Left lung (tissue), 10 donors: Measurements from ENCODE around the gene PKD1. TPM values are rescaled to one million over a fixed set of nuclear protein-coding genes. Genes with fewer than 3 reads are reported as not detected.

ENCODE experiments used
- ATAC-seq: fragments of 200-7000 bp; cut with Tn5 transposase; one replicate; pipeline ENCODE4 v1.9.1; 2020; ENCODE audit warnings: moderate library complexity
- DNase-seq, 4 donors: peaks; one replicate each; pipeline ENCODE4 v3.0.0-alpha.2; 2013 to 2020
- H3K27ac ChIP-seq, 2 donors: fragments of 200-600 bp; sonication (generic) in 1 of 2; one replicate each; pipeline versions ENCODE4 v1.5.0 to v1.8.0; 2020 to 2021
- H3K27me3 ChIP-seq, 2 donors: fragments of 200-600 bp; sonication (generic) in 1 of 2; one replicate each; pipeline versions ENCODE4 v1.5.0 to v1.8.0; 2020 to 2021
- H3K36me3 ChIP-seq, 2 donors: fragments of 200-600 bp; sonication (generic) in 1 of 2; one replicate each; pipeline versions ENCODE4 v1.5.0 to v1.8.0; 2020 to 2021
- H3K4me1 ChIP-seq, 2 donors: fragments of 200-600 bp; one replicate each; pipeline ENCODE4 v1.8.0; 2021
- H3K4me3 ChIP-seq, 2 donors: fragments of 200-600 bp; sonication (generic) in 1 of 2; one replicate each; pipeline versions ENCODE4 v1.5.0 to v1.8.0; 2020 to 2021; ENCODE audit warnings: mild to moderate bottlenecking in 1 of 2
- H3K9me3 ChIP-seq, 2 donors: fragments of 200-600 bp; sonication (generic) in 1 of 2; one replicate each; pipeline versions ENCODE4 v1.5.0 to v1.8.0; 2020 to 2021
- intact Hi-C, 2 donors: fragments of 100-400 bp; cut with DNase I; formaldehyde crosslinking; loops; one replicate each; pipeline versions ENCODE4 v1.11.2 to v1.14.2; 2022
- polyA plus RNA-seq, 6 donors: library from polyadenylated mRNA; unstranded; fragments of 120-200 nt; gene quantifications; one replicate each; pipeline ENCODE4 v1.2.1, GENCODE V29; 2013; ENCODE audit not compliant: insufficient read length in 6 of 6
- total RNA-seq, 2 donors: library from RNA; stranded (reverse); fragmentation: NEBNext Ultra II Directional; extraction: Animal tissue kit (Norgen Biotek cat#: 25700); gene quantifications; one replicate each; pipeline ENCODE4 v1.2.1, GENCODE V29; 2021
- TF ChIP-seq, protein P1 (sequence below), 2 donors: fragments of 200-600 bp; sonication (generic) in 1 of 2; IDR thresholded peaks; one replicate each; pipeline versions ENCODE4 v1.5.0 to v1.8.0; 2021; ENCODE audit warnings: antibody characterized with exemption in 2 of 2
- donor health status: DM: no; HTN: yes; CAD: no.
- donor health status: DM: no; HTN: no; CAD: no.

PKD1 gene
- total and polyA plus RNA-seq, 8 donors = 63.2 to 165 (median 101) TPM

DNA sequence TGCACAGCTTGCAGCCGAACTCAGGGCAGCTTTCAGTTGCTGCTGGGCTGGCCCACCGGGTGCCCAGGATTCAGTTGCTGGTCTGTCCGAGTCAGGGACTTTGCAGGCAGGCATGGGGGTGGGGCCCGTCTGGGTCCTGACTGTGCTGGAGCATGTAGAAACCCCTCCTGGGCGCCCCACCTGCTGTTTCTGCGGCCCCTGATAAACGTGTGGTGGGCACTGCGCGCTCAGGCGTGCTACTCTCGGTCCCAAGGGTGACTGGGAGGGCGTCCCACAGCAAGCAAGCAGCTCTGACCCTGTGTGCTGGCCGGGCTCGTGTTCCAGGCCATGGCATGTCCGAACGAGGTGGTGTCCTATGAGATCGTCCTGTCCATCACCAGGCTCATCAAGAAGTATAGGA lies 75.4 kb downstream of the PKD1 start:
- intact Hi-C loops = no loop called here
- H3K36me3 ChIP-seq = peaks cover 0 to 98% of the 10 kb centered on the region in 2 donors

DNA sequence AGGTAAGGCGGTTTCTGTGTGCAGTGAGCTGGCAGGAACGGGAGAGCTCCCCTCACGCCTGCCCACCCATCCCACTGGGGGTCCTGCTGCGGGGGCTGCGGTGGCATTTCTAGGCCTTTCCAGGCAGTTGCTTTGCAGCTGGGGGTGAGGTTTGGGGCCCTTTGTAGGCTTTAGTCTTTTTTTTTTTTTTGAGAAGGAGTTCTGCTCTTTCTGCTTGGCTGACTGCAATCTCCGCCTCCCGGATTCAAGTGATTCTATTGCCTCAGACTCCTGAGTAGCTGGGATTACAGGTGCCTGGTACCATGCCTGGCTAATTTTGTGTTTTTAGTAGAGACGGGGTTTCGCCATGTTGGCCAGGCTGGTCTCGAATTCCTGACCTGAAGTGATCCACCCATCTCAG lies 76.8 kb downstream of the PKD1 start:
- intact Hi-C loops = no loop called here
- ATAC-seq (no peak), DNase-seq (no peak)
- Histone ChIP-seq H3K9me3 (no peaks in the 10 kb centered on the region), H3K27me3 (no peaks in the 10 kb centered on the region), H3K4me3 (no peak overlapping the region), H3K4me1 (no peaks in the 10 kb centered on the region), H3K36me3 (peaks cover 0 to 98% of the 10 kb centered on the region in 2 donors), H3K27ac (no peak overlapping the region)
- TF ChIP-seq, protein P1, sequence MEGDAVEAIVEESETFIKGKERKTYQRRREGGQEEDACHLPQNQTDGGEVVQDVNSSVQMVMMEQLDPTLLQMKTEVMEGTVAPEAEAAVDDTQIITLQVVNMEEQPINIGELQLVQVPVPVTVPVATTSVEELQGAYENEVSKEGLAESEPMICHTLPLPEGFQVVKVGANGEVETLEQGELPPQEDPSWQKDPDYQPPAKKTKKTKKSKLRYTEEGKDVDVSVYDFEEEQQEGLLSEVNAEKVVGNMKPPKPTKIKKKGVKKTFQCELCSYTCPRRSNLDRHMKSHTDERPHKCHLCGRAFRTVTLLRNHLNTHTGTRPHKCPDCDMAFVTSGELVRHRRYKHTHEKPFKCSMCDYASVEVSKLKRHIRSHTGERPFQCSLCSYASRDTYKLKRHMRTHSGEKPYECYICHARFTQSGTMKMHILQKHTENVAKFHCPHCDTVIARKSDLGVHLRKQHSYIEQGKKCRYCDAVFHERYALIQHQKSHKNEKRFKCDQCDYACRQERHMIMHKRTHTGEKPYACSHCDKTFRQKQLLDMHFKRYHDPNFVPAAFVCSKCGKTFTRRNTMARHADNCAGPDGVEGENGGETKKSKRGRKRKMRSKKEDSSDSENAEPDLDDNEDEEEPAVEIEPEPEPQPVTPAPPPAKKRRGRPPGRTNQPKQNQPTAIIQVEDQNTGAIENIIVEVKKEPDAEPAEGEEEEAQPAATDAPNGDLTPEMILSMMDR (IDR thresholded peaks at IDR 0.05) = no peak

More for the DNA sequence above, 75.4 kb downstream of the PKD1 start:
- Histone ChIP-seq H3K9me3 (no peaks in the 10 kb centered on the region), H3K27me3 (no peaks in the 10 kb centered on the region), H3K27ac (no peak overlapping the region), H3K4me1 (no peaks in the 10 kb centered on the region), H3K4me3 (no peak overlapping the region)
- ATAC-seq (no peak), DNase-seq (no peak)
- TF ChIP-seq, protein P1 (IDR thresholded peaks at IDR 0.05) = no peak

DNA sequence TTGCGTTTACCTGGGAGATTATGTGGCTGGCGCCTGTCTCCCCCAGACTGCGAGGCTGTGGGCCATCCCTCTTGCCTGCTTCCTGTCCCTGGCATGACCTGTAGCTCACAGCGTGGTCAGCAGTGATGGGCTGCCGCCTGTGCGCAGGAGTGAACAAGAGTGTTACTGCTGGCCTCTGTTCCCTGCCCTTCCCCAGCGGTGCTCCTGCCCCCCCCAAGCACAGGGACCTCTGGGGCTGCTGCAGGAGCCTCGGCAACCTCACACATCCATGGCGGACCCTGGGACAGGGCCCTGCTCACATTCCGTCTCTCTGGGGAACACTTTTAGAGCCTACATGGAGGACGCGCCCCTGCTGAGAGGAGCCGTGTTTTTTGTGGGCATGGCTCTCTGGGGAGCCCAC lies 77.3 kb downstream of the PKD1 start:
- Histone ChIP-seq H3K27ac (no peak overlapping the region), H3K4me1 (no peaks in the 10 kb centered on the region), H3K36me3 (peaks cover 0 to 98% of the 10 kb centered on the region in 2 donors), H3K27me3 (no peaks in the 10 kb centered on the region), H3K9me3 (no peaks in the 10 kb centered on the region), H3K4me3 (no peak overlapping the region)
- intact Hi-C loops = no loop called here
- TF ChIP-seq, protein P1 (IDR thresholded peaks at IDR 0.05) = no peak
- DNase-seq (no peak), ATAC-seq (no peak)

DNA sequence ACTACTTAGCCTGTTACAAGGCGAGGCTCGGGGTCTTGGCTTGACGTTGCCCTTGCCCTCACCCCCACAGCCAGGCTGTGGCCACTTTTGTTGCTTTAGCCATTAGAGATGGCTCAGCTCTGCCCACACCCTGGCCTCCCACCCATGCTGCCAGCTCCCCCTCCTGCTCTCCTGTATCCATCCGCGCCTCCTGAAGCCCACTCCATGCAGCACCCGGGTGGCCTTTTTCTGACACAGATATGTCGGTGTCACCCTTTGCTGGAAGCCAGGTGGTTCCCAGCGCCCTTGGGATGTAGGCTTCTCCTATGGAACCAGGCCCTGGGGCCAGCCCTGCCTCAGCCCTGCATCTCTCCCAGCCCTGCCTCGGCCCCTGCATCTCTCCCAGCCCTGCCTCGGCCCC lies 78.3 kb downstream of the PKD1 start:
- peaks cover 0 to 98% of the 10 kb centered on the region in 2 donors for H3K36me3 ChIP-seq

DNA sequence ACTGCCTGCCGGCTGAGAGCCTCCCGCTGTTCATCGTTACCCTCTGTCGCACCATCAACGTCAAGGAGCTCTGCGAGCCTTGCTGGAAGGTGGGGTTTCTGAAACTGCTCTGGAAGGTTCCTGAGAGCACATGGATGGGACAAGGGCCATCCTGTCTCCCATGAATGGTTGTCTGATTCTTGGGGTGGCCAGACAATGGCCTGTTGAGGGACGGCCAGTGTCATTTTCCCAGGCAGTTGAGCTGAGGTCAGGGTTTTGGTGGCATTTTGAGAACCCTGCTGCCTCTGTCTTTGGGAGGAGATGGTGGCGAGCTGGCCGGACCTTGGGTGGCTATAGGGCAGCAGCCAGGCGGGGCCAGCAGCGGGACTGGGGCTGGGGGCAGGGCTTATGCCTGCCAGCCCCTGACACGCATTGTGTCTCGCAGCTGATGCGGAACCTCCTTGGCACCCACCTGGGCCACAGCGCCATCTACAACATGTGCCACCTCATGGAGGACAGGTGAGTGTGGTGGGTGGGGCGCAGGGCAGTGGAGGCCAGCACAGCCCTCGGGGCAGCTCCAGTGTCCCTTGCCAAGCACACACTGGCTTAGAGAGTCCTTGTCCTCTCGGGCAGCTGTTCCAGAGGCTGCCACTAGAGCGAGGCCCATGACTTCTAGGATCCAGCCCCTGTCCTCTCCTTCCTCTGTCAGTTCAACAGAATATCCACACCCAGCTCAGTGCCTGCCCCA lies 78.9 kb downstream of the PKD1 start:
- intact Hi-C loops = no loop called here
- Histone ChIP-seq H3K4me3 (no peak overlapping the region), H3K27ac (no peak overlapping the region), H3K4me1 (no peaks in the 10 kb centered on the region), H3K9me3 (no peaks in the 10 kb centered on the region), H3K36me3 (peaks cover 0 to 98% of the 10 kb centered on the region in 2 donors), H3K27me3 (no peaks in the 10 kb centered on the region)
- no peak for ATAC-seq
- DNase-seq = no peak
- TF ChIP-seq, protein P1 (IDR thresholded peaks at IDR 0.05) = no peak

More for the DNA sequence above, 78.3 kb downstream of the PKD1 start:
- no peaks in the 10 kb centered on the region for H3K9me3 ChIP-seq
- intact Hi-C loops = no loop called here
- no peak overlapping the region for H3K4me3 ChIP-seq
- no peak for ATAC-seq
- H3K4me1 ChIP-seq = no peaks in the 10 kb centered on the region
- H3K27me3 ChIP-seq = no peaks in the 10 kb centered on the region
- H3K27ac ChIP-seq = no peak overlapping the region
- no peak for DNase-seq
- TF ChIP-seq, protein P1 (IDR thresholded peaks at IDR 0.05) = no peak
